NCI-H146 (cell line): Measurements from ENCODE around the gene SIRT6.
"Not testable (repeated sequence)": the region's sequence is repeated elsewhere in the genome, so short reads cannot be mapped to it uniquely, and the experiment has no call there.

Source experiments
- DNase-seq: peaks from one replicate; lab custom pipeline; 2025; lab: John Stamatoyannopoulos, UW

The SIRT6 gene

DNA sequence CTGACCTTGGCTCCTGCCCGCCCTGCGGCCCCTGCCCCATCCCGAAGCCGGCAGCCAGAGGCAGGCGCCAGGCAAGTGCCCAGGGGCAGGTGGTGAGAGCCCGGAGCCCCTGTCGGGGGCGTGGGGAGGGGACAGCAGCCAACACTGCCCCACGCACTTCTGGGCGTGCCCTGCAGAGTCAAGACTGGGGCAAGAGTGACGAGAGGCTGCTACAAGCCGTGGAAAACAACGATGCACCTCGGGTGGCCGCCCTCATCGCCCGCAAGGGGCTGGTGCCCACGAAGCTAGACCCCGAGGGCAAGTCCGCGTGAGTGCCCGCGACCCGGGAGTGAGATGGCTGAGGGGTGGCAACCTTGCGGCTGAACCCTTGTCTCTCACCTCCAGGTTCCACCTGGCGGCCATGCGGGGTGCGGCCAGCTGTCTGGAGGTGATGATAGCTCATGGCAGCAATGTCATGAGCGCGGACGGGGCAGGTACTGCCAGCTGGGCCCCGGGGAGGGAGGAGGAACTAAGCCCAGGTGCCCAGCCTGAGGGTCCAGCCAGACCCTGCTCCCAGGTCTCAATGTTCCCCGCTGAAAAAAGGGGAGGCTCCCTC lies 17.4 kb upstream of the SIRT6 start:
- DNase-seq, result peak; percentile 50

DNA sequence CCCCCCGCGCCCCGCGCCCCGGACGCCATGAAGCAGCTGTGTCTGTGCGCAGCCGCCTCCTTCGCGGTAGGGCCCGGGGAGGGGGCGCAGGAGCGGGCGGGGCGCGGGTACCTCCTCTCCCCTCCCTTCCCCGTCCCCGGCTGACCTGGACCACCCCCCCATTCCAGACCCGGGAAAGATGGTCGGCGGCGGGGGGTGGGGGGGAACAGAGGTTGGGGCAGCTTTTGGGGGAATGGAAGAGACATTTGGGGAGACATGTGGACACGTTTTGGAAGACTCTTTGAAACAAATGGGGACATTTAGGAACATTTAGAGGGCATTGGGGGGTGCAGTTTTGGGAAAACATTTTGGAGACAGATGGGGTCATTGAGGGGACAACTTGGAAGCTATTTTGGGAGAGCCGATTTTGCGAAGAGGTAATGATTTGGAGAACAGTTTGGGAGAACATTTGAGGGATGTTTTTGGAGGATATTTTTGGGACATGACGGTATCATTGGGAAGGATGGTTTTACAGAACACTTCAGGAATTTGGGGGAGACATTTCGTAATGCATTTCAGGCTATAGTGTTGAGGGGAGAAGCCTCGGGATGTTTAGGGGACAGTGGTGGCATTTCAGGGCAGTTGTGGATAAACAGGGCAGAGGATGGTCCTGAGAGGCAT lies 16.2 kb upstream of the SIRT6 start:
- no peak for DNase-seq

DNA sequence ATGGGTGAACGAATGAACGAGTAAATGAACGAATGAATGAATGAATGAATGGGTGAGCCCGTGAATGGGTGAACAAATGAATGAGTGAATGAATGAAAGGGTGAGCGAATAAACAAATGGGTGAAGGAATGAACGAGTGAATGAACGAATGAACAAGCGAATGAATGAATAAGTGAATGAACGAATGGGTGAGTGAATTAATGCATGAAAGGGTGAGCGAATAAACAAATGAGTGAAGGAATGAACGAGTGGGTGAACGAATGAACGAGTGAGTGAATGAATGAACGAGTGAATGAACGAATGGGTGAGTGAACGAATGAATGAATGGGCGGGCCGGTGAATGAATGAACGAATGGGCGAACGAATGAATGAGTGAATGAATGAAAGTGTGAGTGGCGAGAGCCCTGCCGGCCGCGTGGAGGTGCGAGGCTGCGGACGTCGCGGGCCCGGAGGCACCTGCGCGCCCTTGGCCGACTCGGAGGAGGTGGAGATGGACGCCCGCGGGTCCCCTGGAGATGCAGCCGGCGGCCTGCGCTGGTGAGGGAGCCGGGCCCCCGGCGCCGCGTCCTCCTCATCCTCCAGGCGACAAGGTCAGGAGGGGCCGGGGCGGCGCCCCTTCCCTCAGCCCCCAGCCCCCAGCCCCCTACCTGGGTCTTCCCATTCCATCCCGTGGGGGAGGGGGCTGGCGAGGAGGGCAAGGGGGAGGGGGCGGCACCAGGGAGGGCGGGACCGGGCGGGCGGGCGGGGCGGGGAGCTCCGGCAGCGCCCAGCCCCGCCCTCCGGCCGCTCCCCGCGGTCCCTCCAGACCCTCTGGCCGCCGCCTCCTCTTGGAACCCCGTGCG lies 15.5 kb upstream of the SIRT6 start:
- peak; percentile 34 for DNase-seq

GRCh38 chr19:4197228-4197624 lies 14.9 kb upstream of the SIRT6 start:
- no peak for DNase-seq

DNA sequence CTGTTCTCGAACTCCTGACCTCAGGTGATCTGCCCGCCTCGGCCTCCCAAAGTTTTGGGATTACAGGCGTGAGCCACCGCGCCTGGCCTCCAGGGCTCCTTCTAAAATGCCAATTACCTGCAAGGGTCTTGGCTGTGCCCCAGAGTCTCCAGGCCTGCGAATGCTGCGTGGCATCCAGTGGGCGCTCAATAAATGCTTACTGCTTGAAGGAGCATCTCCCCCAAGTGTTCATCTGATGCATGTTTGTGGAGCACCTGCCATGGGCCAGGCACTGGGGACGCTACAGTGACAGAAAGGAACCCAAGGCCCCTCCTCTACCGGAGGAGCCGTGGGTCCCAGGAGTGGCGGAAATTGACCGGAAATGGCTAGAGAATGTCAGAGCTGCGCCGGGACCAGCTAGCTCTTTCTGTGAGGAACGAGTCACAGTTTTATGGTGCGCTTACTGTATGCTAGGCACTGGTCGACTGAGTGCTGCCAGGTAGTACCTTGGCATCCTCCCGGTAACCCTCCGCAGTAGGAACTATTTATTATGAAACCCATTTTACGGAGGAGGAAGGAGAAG lies 14.3 kb upstream of the SIRT6 start:
- DNase-seq, result no peak

GRCh38 chr19:4196009-4196408 lies 13.6 kb upstream of the SIRT6 start:
- no peak for DNase-seq

GRCh38 chr19:4194353-4194752 lies 12.0 kb upstream of the SIRT6 start:
- no peak for DNase-seq

DNA sequence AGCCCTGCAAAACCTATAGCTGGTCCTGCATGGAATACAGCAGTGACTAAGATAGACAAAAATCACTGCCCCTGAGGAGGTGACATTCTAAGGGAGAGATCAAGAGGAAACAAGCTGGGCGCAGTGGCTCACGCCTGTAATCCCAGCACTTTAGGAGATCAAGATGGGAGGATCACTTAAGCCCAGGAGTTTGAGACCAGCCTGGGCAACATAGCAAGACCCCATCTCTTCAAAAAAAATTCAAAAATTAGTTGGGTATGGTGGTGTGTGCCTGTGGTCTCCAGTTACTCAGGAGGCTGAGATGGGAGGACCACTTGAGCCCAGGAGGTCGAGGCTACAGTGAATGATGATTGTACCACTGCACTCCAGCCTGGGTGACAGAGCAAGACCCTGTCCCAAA lies 10.2 kb upstream of the SIRT6 start:
- not testable (repeated sequence) for DNase-seq

- no peak for DNase-seq
These were observed 7.3 kb upstream of the SIRT6 start for GRCh38 chr19:4189641-4190040.

- no peak for DNase-seq
These were observed 5.2 kb upstream of the SIRT6 start for GRCh38 chr19:4187313-4188122.

DNA sequence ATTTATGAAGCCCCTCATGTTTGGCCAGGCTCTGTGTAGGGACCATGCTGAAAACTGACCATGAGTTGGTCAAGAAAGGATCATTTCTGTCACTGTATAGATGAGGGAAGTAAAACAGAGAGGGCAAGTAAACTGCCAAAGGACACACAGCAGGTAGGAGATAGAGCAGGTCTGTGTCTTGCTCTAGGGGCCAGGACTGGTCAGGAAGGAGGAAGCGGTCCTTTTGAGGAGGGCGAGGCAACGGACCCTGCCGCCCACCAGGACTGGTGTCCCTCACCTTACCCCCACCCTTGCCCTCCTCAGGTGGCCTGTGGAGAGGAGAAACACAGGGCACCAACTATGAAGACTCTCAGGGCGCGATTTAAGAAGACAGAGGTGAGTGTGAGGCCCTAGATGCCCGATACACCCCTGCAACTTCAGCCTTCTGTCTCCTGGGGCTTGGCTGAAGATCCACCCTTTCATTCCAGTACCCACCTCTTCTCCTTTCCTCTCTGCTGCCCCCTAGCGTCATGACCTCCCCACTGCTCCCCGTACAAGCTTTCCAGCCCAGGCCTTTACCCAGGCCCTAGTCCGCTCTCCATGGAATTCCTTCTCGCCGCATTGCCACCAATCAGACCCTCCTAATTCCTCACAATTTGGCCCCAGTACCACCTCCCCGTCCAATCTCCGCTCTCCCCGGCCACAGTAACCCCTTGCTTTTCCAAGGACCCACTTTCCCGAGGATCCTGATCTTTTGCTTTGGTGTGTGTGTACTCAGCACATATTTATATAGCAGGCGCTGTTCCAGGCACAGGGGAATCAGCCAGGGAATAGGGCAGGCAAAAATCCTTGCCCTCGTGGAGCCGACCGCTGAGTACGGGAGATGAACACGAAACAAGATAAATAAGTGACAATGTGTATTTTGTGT lies 4.0 kb upstream of the SIRT6 start:
- peak; percentile 40 for DNase-seq

- DNase-seq, result no peak
These were observed 3.2 kb upstream of the SIRT6 start for GRCh38 chr19:4185413-4186086.

DNA sequence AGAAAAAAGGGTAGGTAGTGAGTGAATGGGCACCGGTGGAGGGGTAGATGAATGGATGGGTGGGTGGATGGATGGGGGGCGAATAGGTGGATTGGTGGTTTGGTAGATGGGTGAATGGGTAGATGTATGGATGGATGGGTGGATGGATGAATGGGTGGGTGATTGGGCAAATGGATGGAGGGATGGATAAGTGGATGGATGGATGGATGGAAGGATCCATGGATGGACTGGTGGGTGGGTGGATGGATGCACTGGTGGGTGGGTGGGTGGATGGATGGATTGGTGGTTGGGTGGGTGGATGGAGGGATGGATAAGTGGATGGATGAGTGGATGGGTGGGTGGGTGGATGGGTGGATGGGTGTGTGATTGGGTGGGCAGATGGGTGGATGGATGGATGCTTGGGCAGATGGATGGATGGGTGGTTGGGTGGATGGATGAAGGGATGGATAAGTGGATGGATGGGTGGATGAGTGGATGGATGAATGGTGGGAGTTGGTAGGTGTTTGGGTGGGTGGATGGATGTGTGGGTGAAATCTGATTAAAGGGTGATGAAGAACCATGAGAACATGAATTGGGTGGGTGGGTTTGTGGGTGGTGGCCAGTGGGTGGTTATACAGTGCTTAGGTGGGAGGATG lies 2.5 kb upstream of the SIRT6 start:
- no peak for DNase-seq

GRCh38 chr19:4183967-4184717 lies 1.8 kb upstream of the SIRT6 start:
- peak; percentile 84 for DNase-seq

DNA sequence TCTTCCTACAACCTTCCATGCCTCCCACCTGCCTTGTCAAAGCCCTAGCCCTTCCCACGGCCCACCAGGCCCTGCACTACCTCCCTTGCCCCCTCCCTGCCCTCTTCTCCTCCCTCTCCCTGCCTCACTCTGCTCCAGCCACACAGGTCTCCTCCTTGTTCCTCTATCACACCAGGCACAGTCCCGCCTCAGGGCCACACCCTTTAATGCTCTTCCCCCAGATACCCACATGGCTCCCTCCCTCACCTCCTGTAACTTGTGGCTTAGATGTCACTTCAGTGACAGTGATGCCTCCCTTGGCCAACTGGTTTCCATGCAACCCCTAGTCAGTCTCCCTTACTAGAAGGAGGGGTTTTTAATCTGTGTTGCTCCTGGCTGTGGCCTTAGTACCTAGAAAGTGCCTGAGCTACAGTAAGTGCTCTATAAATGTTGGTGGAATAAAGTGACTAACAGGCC lies 1.3 kb downstream of the SIRT6 start:
- DNase-seq, result no peak

DNA sequence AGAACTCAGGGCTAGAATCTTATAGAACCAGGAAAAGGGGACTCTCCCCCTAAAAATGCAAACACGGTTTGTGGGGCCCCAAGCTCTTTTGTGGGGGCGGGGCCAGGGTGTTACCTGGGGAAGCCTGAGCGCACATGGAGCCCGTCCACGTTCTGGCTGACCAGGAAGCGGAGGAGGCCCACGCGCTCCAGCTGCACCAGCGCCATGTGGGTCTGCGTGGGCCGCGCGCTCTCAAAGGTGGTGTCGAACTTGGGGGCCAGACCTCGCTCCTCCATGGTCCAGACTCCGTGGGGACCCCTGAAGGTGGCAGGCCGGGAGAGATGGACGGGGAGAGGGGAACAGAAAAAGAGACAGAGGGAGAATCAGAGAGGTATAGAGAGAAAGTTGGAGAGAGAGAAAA lies 3.4 kb downstream of the SIRT6 start:
- DNase-seq, result no peak

DNA sequence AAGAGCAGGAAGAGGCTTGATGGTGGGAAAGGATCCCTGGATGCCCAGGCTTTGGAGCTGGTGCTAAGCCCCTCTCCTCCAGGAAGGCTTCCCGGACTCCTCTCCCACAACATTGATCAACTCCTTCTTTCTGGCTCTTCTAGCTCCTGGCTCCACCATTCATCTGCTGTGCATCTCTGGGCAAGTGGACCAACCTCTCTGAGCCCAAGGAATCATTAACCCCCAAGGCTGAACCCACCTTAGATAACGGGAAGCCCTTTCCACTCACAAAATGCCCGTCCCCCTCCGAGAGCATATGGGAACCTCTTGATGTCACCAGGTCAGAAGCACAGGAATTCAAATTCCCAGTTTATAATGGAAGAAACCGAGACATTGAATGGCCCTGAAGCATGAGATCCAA lies 5.2 kb downstream of the SIRT6 start:
- DNase-seq, result no peak

GRCh38 chr19:4175669-4175931 lies 6.8 kb downstream of the SIRT6 start:
- DNase-seq, result no peak

DNA sequence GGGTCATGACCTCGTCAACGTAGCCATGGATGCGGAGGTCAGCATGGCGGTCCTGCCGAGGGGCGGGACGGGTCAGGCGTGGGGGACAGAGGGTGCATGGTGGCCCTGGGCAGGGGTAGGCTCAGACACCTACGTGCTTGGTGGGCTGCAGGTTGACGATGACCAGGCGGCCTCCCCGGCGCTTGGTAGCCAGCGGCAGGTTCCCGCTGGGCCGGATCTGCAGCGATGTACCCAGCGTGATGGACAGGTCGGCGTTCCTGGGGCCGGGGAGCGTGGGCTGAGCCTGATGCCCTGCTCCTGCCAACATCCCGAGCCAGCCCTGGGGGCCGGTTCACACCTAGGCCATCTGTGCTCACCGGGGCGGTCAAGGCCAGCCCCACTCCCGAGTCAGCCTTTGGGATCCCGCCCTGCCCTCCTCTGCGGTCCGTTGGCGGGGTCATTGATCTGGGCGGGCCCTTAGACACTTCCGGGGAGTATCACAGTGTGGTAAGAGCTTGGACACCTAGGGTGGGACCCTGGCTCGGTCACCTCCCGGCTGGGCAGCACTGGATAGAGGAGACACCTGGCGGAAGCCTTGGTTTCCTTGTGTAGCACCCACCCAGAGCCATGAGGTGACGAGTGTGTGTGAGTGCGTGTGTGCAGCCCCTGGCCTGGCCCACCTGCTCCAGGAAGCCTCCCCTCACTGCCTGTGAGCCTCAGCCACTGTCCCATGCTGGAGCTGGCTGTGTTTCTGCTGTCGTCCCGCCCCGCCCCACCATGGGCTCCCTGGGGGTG lies 7.3 kb downstream of the SIRT6 start:
- no peak for DNase-seq
